ENCODE measurements around the gene LSS.
A peak's percentile ranks its signal among the peaks of the same experiment; 100 is the strongest.

Gene LSS

GRCh38 chr21:46189959-46190490 is 38.5 kb downstream of the LSS start:
- H3K36me3 ChIP-seq (ENCODE audit: control insufficient read depth in 1 of 2, insufficient read depth in 2 of 2, low read depth in 1 of 2, low read length in 2 of 2), result peaks cover 58 to 74% of the 10 kb centered on the region in 2 experiments

GRCh38 chr21:46189213-46189958 is 39.2 kb downstream of the LSS start:
- WGBS, result 65% methylated on average over 8 of the region's 9 CpGs
- no peak overlapping the region for H2BK5ac ChIP-seq (ENCODE audit: low read depth, low read length, poor library complexity, severe bottlenecking)
- no peak overlapping the region for H2AFZ ChIP-seq (ENCODE audit: low read depth, low read length)

More at GRCh38 chr21:46189959-46190490, 38.5 kb downstream of the LSS start:
- 97% methylated on average over 14 of the region's 14 CpGs for WGBS
- H3K23ac ChIP-seq (ENCODE audit: low read length in 2 of 2), result no peak overlapping the region
- no peak for DNase-seq
- peak overlapping the region; percentile 28 for H2BK15ac ChIP-seq (ENCODE audit: low read depth, poor library complexity, severe bottlenecking)
- H2BK12ac ChIP-seq (ENCODE audit: low read length in 2 of 2), result peak overlapping the region in 1 of 2 experiments; percentile 45
- H3K79me1 ChIP-seq (replicated peaks; ENCODE audit: low read length, poor library complexity, severe bottlenecking), result peaks cover 15% of the 10 kb centered on the region
- H3K27me3 ChIP-seq (ENCODE audit: control insufficient read depth in 1 of 2, insufficient read depth in 1 of 2, low read length in 2 of 2), result no peaks in the 10 kb centered on the region
- no peak overlapping the region for H4K91ac ChIP-seq (ENCODE audit: low read length)
- H3K18ac ChIP-seq (ENCODE audit: low read depth in 1 of 2, low read length in 2 of 2), result peak overlapping the region; percentile 3 to 48
- no peak overlapping the region for H2AFZ ChIP-seq (ENCODE audit: low read depth, low read length)
- peak overlapping the region in 1 of 2 experiments; percentile 19 for H3K14ac ChIP-seq (ENCODE audit: low read length in 2 of 2)
- H2BK5ac ChIP-seq (ENCODE audit: low read depth, low read length, poor library complexity, severe bottlenecking), result no peak overlapping the region
- no peak overlapping the region for H2BK120ac ChIP-seq (ENCODE audit: low read depth, low read length)
- peaks cover 30% of the 10 kb centered on the region for H3K4me1 ChIP-seq (ENCODE audit: control insufficient read depth, insufficient read depth, low read depth, low read length)
- H3K9ac ChIP-seq (ENCODE audit: low read length), result peak overlapping the region; percentile 80
- H3K4ac ChIP-seq (ENCODE audit: low read depth in 1 of 2, low read length in 2 of 2), result no peak overlapping the region
- no peak overlapping the region for H3K27ac ChIP-seq (ENCODE audit: low read length, poor library complexity, severe bottlenecking)
- no peak overlapping the region for H3K4me2 ChIP-seq (ENCODE audit: low read length, poor library complexity, severe bottlenecking)
- H3K4me3 ChIP-seq (ENCODE audit: insufficient read depth in 1 of 2, low read depth in 1 of 2, low read length in 2 of 2), result no peak overlapping the region
- H2AK5ac ChIP-seq (ENCODE audit: low read length, severe bottlenecking), result no peak overlapping the region
- H4K8ac ChIP-seq (ENCODE audit: low read length), result no peak overlapping the region
- no peaks in the 10 kb centered on the region for H3K9me3 ChIP-seq (ENCODE audit: control insufficient read depth, low read length)

GRCh38 chr21:46188226-46189212 is 40.1 kb downstream of the LSS start:
- Histone ChIP-seq H3K23ac (ENCODE audit: low read length in 2 of 2) (no peak overlapping the region), H3K14ac (ENCODE audit: low read length in 2 of 2) (peak overlapping the region in 1 of 2 experiments; percentile 69), H2AFZ (ENCODE audit: low read depth, low read length) (no peak overlapping the region), H2BK5ac (ENCODE audit: low read depth, low read length, poor library complexity, severe bottlenecking) (no peak overlapping the region), H2BK120ac (ENCODE audit: low read depth, low read length) (no peak overlapping the region), H2BK15ac (ENCODE audit: low read depth, poor library complexity, severe bottlenecking) (no peak overlapping the region), H3K9me3 (ENCODE audit: control insufficient read depth, low read length) (no peaks in the 10 kb centered on the region), H4K8ac (ENCODE audit: low read length) (no peak overlapping the region), H3K4me2 (ENCODE audit: low read length, poor library complexity, severe bottlenecking) (peak overlapping the region; percentile 8), H3K27ac (ENCODE audit: low read length, poor library complexity, severe bottlenecking) (peak overlapping the region; percentile 59), H3K4ac (ENCODE audit: low read depth in 1 of 2, low read length in 2 of 2) (no peak overlapping the region), H4K91ac (ENCODE audit: low read length) (no peak overlapping the region), H3K79me1 (replicated peaks; ENCODE audit: low read length, poor library complexity, severe bottlenecking) (peaks cover 13% of the 10 kb centered on the region), H3K27me3 (ENCODE audit: control insufficient read depth in 1 of 2, insufficient read depth in 1 of 2, low read length in 2 of 2) (no peaks in the 10 kb centered on the region), H3K36me3 (ENCODE audit: control insufficient read depth in 1 of 2, insufficient read depth in 2 of 2, low read depth in 1 of 2, low read length in 2 of 2) (peaks cover 43 to 59% of the 10 kb centered on the region in 2 experiments), H3K18ac (ENCODE audit: low read depth in 1 of 2, low read length in 2 of 2) (peak overlapping the region in 1 of 2 experiments; percentile 74), H3K9ac (ENCODE audit: low read length) (peak overlapping the region; percentile 72), H3K4me3 (ENCODE audit: insufficient read depth in 1 of 2, low read depth in 1 of 2, low read length in 2 of 2) (no peak overlapping the region), H2AK5ac (ENCODE audit: low read length, severe bottlenecking) (peak overlapping the region; percentile 49), H3K4me1 (ENCODE audit: control insufficient read depth, insufficient read depth, low read depth, low read length) (peaks cover 30% of the 10 kb centered on the region), H2BK12ac (ENCODE audit: low read length in 2 of 2) (peak overlapping the region in 1 of 2 experiments; percentile 56)
- WGBS, result 52% methylated on average over 12 of the region's 17 CpGs
- peak; percentile 74 for DNase-seq

More at GRCh38 chr21:46189213-46189958, 39.2 kb downstream of the LSS start:
- Histone ChIP-seq H4K8ac (ENCODE audit: low read length) (peak overlapping the region; percentile 74), H2BK12ac (ENCODE audit: low read length in 2 of 2) (peak overlapping the region; percentile 8 to 49), H4K91ac (ENCODE audit: low read length) (peak overlapping the region; percentile 20), H3K4me1 (ENCODE audit: control insufficient read depth, insufficient read depth, low read depth, low read length) (peaks cover 30% of the 10 kb centered on the region), H2AK5ac (ENCODE audit: low read length, severe bottlenecking) (no peak overlapping the region), H3K79me1 (replicated peaks; ENCODE audit: low read length, poor library complexity, severe bottlenecking) (peaks cover 10% of the 10 kb centered on the region), H2BK120ac (ENCODE audit: low read depth, low read length) (no peak overlapping the region), H3K9ac (ENCODE audit: low read length) (peak overlapping the region; percentile 72), H3K27ac (ENCODE audit: low read length, poor library complexity, severe bottlenecking) (no peak overlapping the region), H3K4ac (ENCODE audit: low read depth in 1 of 2, low read length in 2 of 2) (no peak overlapping the region), H3K27me3 (ENCODE audit: control insufficient read depth in 1 of 2, insufficient read depth in 1 of 2, low read length in 2 of 2) (no peaks in the 10 kb centered on the region), H2BK15ac (ENCODE audit: low read depth, poor library complexity, severe bottlenecking) (no peak overlapping the region), H3K14ac (ENCODE audit: low read length in 2 of 2) (no peak overlapping the region), H3K23ac (ENCODE audit: low read length in 2 of 2) (peak overlapping the region in 1 of 2 experiments; percentile 51), H3K4me3 (ENCODE audit: insufficient read depth in 1 of 2, low read depth in 1 of 2, low read length in 2 of 2) (no peak overlapping the region), H3K18ac (ENCODE audit: low read depth in 1 of 2, low read length in 2 of 2) (peak overlapping the region; percentile 3 to 31), H3K4me2 (ENCODE audit: low read length, poor library complexity, severe bottlenecking) (no peak overlapping the region), H3K9me3 (ENCODE audit: control insufficient read depth, low read length) (no peaks in the 10 kb centered on the region), H3K36me3 (ENCODE audit: control insufficient read depth in 1 of 2, insufficient read depth in 2 of 2, low read depth in 1 of 2, low read length in 2 of 2) (peaks cover 51 to 68% of the 10 kb centered on the region in 2 experiments)
- peak; percentile 61 for DNase-seq

Data from mesenchymal stem cell (in vitro differentiated cells and primary cell).